Ascending aorta (tissue), 2 donors: ENCODE results near the gene TCN2. TPM values are rescaled to one million over a fixed set of nuclear protein-coding genes. Genes with fewer than 3 reads are reported as not detected.

Experiments
- DNase-seq, 2 donors: peaks; one replicate each; pipeline ENCODE4 v3.0.0-alpha.2; 2019; ENCODE audit warnings: low spot score in 2 of 2
- H3K27ac ChIP-seq, 2 donors: fragments of 200-600 bp; sonication (generic); one replicate each; pipeline ENCODE4 v1.5.1; 2016 to 2017; ENCODE audit warnings: mild to moderate bottlenecking in 1 of 2
- H3K27me3 ChIP-seq: fragments of 200-600 bp; sonication (generic); one replicate; pipeline ENCODE4 v1.5.1; 2017
- H3K36me3 ChIP-seq, 2 donors: fragments of 200-600 bp; sonication (generic); one replicate each; pipeline ENCODE4 v1.5.1; 2016
- H3K4me1 ChIP-seq, 2 donors: fragments of 200-600 bp; sonication (generic); one replicate each; pipeline ENCODE4 v1.5.1; 2016 to 2017; ENCODE audit warnings: mild to moderate bottlenecking in 1 of 2
- H3K4me3 ChIP-seq, 2 donors: fragments of 200-600 bp; sonication (generic); one replicate each; pipeline ENCODE4 v1.5.1; 2016 to 2017; ENCODE audit warnings: mild to moderate bottlenecking in 1 of 2
- H3K9me3 ChIP-seq, 2 donors: fragments of 200-600 bp; sonication (generic); one replicate each; pipeline ENCODE4 v1.5.1; 2016
- intact Hi-C: fragments of 100-400 bp; cut with DNase I; formaldehyde crosslinking; loops from one replicate; pipeline ENCODE4 v1.15.1; 2023
- total RNA-seq: library from RNA; depleted of rRNA; stranded (reverse); fragments of >200 nt; gene quantifications from one replicate; pipeline ENCODE4 v1.1.0, GENCODE V29; 2016
- TF ChIP-seq, protein P1 (sequence below), 3 experiments: fragments of 200-600 bp in 2 of 3; fragments of 450-650 bp in 1 of 3; sonication (generic) in 2 of 3; IDR thresholded peaks; one replicate each; pipeline ENCODE4 v1.5.1; 2016 to 2019; ENCODE audit warnings: antibody characterized with exemption in 3 of 3, mild to moderate bottlenecking in 1 of 3, moderate library complexity in 1 of 3

TCN2 gene
- total RNA-seq, 1 donor from 2014 or later = 56.8 TPM

DNA sequence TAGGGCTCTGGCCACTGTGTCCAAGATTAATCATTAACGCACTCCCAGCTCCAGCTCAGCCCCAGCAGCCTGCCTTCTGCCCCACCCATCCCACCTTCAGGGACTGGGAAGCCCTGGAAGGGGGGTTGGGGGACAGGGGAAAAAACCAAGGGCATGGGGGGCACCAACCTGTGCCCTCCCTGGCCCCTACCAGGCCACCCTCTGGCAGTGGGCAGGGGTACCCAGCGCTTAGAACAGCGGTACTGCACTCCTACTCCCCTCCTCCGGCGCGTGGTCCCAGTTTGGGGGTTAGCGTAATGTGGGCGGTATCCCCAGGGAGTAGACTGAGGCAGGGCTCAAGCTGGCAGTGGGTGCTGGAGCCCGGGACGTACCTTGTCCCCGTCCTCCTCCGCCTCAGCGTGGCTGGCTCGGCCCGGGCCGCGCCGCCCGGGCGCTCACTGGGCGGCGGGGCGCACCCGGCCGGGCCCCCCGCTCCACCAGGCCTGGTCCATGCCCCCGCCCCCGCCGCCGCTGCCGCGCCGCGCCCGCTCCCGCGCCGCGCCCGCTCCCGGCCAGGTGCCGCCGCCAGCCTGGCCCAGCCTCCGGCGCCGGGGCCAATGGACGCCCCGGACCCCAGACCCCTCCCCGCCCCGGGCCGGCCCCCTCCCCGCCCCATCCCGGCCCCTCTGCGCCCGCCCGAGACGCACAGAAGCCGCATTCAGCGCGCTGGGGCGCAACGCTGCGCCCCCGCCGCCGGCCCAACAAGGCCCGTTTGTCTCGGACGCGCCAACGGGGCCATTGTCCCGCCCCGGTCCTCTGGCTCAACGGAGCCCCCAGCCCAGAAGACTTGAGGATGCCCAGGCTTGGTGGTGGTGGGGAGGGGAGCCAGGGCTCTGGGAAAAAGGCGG, 32.6 kb upstream of the TCN2 start, which contains the start of gene GAL3ST1:
GAL3ST1 (minus strand) TSS at position 571 of the 887 bp plus-strand sequence. CDS start 17,273 bp downstream, outside the sequence.
- Histone ChIP-seq H3K4me1 (peaks cover 4 to 11% of the 10 kb centered on the region in 2 donors), H3K36me3 (peaks cover 37% of the 10 kb centered on the region in 2 donors), H3K27me3 (no peaks in the 10 kb centered on the region), H3K27ac (peak within 1 kb of the TSS; percentile 50 to 75), H3K4me3 (peak within 1 kb of the TSS; percentile 4 to 66), H3K9me3 (no peaks in the 10 kb centered on the region)
- no peak for DNase-seq
- TF ChIP-seq, protein P1, sequence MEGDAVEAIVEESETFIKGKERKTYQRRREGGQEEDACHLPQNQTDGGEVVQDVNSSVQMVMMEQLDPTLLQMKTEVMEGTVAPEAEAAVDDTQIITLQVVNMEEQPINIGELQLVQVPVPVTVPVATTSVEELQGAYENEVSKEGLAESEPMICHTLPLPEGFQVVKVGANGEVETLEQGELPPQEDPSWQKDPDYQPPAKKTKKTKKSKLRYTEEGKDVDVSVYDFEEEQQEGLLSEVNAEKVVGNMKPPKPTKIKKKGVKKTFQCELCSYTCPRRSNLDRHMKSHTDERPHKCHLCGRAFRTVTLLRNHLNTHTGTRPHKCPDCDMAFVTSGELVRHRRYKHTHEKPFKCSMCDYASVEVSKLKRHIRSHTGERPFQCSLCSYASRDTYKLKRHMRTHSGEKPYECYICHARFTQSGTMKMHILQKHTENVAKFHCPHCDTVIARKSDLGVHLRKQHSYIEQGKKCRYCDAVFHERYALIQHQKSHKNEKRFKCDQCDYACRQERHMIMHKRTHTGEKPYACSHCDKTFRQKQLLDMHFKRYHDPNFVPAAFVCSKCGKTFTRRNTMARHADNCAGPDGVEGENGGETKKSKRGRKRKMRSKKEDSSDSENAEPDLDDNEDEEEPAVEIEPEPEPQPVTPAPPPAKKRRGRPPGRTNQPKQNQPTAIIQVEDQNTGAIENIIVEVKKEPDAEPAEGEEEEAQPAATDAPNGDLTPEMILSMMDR (IDR thresholded peaks at IDR 0.05) = no peak
- intact Hi-C loops = no loop called here

DNA sequence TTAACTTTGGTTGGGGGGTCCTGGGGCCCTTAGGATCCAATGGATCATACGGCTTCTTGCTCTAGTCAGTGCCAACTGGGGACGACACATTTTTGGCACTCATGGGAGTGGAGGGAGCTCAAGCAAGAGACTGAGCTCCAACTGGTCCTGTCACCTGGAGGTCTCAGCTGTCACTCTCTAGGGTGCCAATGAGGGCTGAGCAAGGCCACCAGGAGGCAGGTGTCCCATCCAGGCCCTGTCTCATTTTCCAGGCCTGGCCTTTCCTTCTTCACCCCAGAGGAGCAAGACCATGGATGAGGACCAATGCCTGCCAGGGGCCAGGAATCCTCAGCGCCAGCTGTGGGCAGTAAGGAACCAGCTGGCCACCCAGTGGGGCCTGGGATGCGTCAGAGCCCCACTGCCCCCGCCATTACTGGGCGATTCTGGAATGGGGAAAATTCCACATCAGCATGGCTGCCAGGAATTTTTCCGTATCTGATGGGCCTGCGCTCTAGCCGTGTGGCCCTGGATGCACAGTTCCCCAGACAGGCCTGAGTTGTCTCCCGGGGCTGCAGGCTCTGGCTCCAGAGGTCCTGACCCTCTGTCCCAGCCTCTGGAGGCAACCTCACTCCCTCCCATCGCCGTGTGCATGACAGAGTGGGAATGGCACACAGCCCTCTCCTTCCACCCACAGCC, 31.8 kb upstream of the TCN2 start:
- H3K27ac ChIP-seq = peak overlapping the region; percentile 50 to 74
- no peaks in the 10 kb centered on the region for H3K9me3 ChIP-seq
- H3K4me3 ChIP-seq = peak overlapping the region; percentile 4 to 66
- TF ChIP-seq, protein P1 (IDR thresholded peaks at IDR 0.05) = peak in 1 of 3 experiments; percentile 21
- peak; percentile 19 to 81 for DNase-seq
- H3K4me1 ChIP-seq = peaks cover 4 to 11% of the 10 kb centered on the region in 2 donors
- H3K27me3 ChIP-seq = no peaks in the 10 kb centered on the region
- H3K36me3 ChIP-seq = peaks cover 45% of the 10 kb centered on the region in 2 donors
- intact Hi-C loops = no loop called here

DNA sequence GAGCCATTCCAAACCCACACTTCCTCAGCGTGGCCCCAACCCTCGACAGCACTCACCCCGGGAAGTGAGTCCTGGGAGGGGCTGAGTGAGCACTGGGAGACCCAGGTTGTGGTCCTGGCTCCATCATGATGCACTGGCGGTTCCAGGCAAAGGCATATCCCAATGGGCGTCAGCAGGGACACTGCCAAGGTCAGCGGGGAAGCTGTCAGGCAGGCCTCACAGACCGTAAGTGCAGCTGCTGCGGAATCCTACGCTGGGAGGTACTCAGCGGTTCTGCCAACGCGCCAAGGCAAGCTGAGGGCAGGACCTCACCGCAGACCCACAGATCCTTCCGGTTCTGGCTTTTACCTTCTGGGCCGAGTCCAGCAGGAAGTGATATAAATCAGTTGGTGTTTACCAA, 31.1 kb upstream of the TCN2 start:
- H3K27me3 ChIP-seq = no peaks in the 10 kb centered on the region
- H3K27ac ChIP-seq = peak overlapping the region; percentile 50 to 74
- peaks cover 4 to 11% of the 10 kb centered on the region in 2 donors for H3K4me1 ChIP-seq
- peaks cover 52% of the 10 kb centered on the region in 2 donors for H3K36me3 ChIP-seq
- DNase-seq = no peak
- intact Hi-C loops = no loop called here
- H3K9me3 ChIP-seq = no peaks in the 10 kb centered on the region
- TF ChIP-seq, protein P1 (IDR thresholded peaks at IDR 0.05) = no peak
- no peak overlapping the region for H3K4me3 ChIP-seq

DNA sequence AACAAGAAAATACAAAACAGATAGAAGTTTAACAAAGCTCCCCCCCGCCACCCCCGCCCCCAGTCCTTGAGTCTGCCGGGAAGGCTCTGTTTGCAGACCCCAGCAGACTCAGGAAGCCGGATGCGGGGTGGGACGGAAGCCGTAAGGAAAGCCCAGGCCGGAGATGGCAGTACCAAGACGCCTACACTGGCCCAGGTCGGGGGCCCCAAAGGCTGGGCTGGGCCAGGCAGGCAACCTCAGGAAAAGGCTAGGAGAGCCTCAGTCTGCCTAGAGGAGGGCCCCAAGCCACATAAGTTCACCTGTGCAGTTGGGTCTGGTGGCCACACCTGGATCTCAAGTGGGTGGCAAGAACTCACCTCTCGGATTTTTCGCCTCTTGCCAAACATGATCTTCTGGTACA, 28.5 kb upstream of the TCN2 start:
- Histone ChIP-seq H3K27me3 (no peaks in the 10 kb centered on the region), H3K4me3 (no peak overlapping the region), H3K36me3 (peaks cover 77 to 79% of the 10 kb centered on the region in 2 donors), H3K9me3 (no peaks in the 10 kb centered on the region), H3K4me1 (peaks cover 4 to 11% of the 10 kb centered on the region in 2 donors), H3K27ac (no peak overlapping the region)
- TF ChIP-seq, protein P1 (IDR thresholded peaks at IDR 0.05) = no peak
- no peak for DNase-seq
- intact Hi-C loops = no loop called here

DNA sequence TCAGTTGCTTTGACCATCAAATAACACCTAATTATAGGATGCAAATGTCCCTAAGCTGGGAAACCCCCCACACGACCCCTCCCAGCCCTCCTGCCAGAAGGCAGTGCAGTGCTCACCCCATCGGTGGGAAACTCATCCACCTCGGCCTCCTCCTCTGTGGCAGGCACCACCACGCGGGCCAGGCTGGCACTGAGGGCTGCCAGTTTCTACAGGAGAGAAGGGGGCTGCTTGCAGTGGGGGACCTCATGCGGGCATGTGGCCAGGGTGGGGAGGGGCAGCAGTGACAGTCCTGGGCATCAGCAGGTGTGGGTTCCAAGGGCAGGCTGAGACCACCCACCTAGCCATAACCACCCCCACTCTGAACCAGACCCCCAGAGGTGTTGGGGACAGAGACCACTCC, 26.1 kb upstream of the TCN2 start:
- H3K27ac ChIP-seq = no peak overlapping the region
- intact Hi-C loops = no loop called here
- DNase-seq = no peak
- H3K4me3 ChIP-seq = no peak overlapping the region
- no peaks in the 10 kb centered on the region for H3K27me3 ChIP-seq
- TF ChIP-seq, protein P1 (IDR thresholded peaks at IDR 0.05) = no peak
- H3K4me1 ChIP-seq = peaks cover under 1 to 2% of the 10 kb centered on the region in 2 donors
- peaks cover 99 to 100% of the 10 kb centered on the region in 2 donors for H3K36me3 ChIP-seq
- H3K9me3 ChIP-seq = no peaks in the 10 kb centered on the region
